Suprapubic skin (tissue), 4 donors: ENCODE results near the gene ZNF146. TPM values are rescaled to one million over a fixed set of nuclear protein-coding genes. Genes with fewer than 3 reads are reported as not detected.

Experiments
- DNase-seq, 2 donors: peaks; one replicate each; pipeline ENCODE4 v3.0.0-alpha.2; 2019; ENCODE audit warnings: low spot score in 2 of 2
- H3K27ac ChIP-seq: fragments of 200-600 bp; sonication (generic); one replicate; pipeline ENCODE4 v1.5.1; 2019
- H3K27me3 ChIP-seq: fragments of 200-600 bp; sonication (generic); one replicate; pipeline ENCODE4 v1.5.1; 2019
- H3K36me3 ChIP-seq: fragments of 200-600 bp; sonication (generic); one replicate; pipeline ENCODE4 v1.5.1; 2019
- H3K4me1 ChIP-seq: fragments of 200-600 bp; sonication (generic); one replicate; pipeline ENCODE4 v1.5.1; 2019
- H3K4me3 ChIP-seq: fragments of 200-600 bp; sonication (generic); one replicate; pipeline ENCODE4 v1.5.1; 2019; ENCODE audit warnings: mild to moderate bottlenecking
- H3K9me3 ChIP-seq: fragments of 200-600 bp; sonication (generic); one replicate; pipeline ENCODE4 v1.5.1; 2019
- CTCF ChIP-seq, 2 donors: fragments of 200-600 bp in 1 of 2; fragments of 450-650 bp in 1 of 2; sonication (generic) in 1 of 2; IDR thresholded peaks; one replicate each; pipeline ENCODE4 v1.5.1; 2016 to 2019; ENCODE audit warnings: antibody characterized with exemption in 2 of 2, mild to moderate bottlenecking in 1 of 2, moderate library complexity in 1 of 2
- EP300 ChIP-seq: sonication (generic); formaldehyde crosslinking; IDR thresholded peaks from one replicate; pipeline ENCODE4 v1.6.1; 2017; ENCODE audit warnings: antibody characterized with exemption
- POLR2A ChIP-seq, 2 donors: fragments of 450-650 bp; IDR thresholded peaks; one replicate each; pipeline ENCODE4 v1.6.1; 2017; ENCODE audit warnings: antibody characterized with exemption in 2 of 2, mild to moderate bottlenecking in 2 of 2, moderate library complexity in 2 of 2
- POLR2AphosphoS5 ChIP-seq, 3 donors: sonication (generic); formaldehyde crosslinking; IDR thresholded peaks; one replicate each; pipeline ENCODE4 v1.6.1; 2017; ENCODE audit warnings: antibody characterized with exemption in 3 of 3
- WGBS: methylation state at CpG from one replicate; pipeline ENCODE4 v1.1.5; 2018; 5-methylcytosine and 5-hydroxymethylcytosine counted together
- total RNA-seq, 4 donors: library from RNA; depleted of rRNA; stranded (reverse); fragments of >200 nt; gene quantifications; one replicate each; pipeline ENCODE4 v1.1.0, GENCODE V29; 2016

The ZNF146 gene
- total RNA-seq, 4 donors from 2014 or later: 60.2 to 70.4 (median 64.3) TPM

- H3K27me3 ChIP-seq: no peaks in the 10 kb centered on the region
- 98% methylated on average over 19 of the region's 28 CpGs for whole genome bisulfite sequencing
- no peaks in the 10 kb centered on the region for H3K36me3 ChIP-seq
- no peak overlapping the region for H3K4me3 ChIP-seq
- no peak for TF ChIP-seq POLR2AphosphoS5 (IDR thresholded peaks at IDR 0.05)
- no peak for TF ChIP-seq CTCF (IDR thresholded peaks at IDR 0.05)
- peaks cover 7% of the 10 kb centered on the region for H3K9me3 ChIP-seq
- H3K4me1 ChIP-seq: no peaks in the 10 kb centered on the region
- DNase-seq: no peak
- no peak overlapping the region for H3K27ac ChIP-seq
Observed at GRCh38 chr19:36255316-36255715, 40.4 kb downstream of the ZNF146 start.

- Histone ChIP-seq H3K9me3 (peaks cover 7% of the 10 kb centered on the region), H3K27ac (no peak overlapping the region), H3K27me3 (no peaks in the 10 kb centered on the region), H3K36me3 (no peaks in the 10 kb centered on the region), H3K4me3 (no peak overlapping the region), H3K4me1 (no peaks in the 10 kb centered on the region)
- DNase-seq: no peak
- WGBS: 99% methylated on average over 12 of the region's 15 CpGs
- no peak for TF ChIP-seq CTCF (IDR thresholded peaks at IDR 0.05)
- no peak for TF ChIP-seq POLR2AphosphoS5 (IDR thresholded peaks at IDR 0.05)
- TF ChIP-seq POLR2A (IDR thresholded peaks at IDR 0.05): no peak
- no peak for TF ChIP-seq EP300
Observed at GRCh38 chr19:36256064-36256463, 41.2 kb downstream of the ZNF146 start.

- WGBS: 80% methylated on average over 22 of the region's 42 CpGs
- Histone ChIP-seq H3K27me3 (no peaks in the 10 kb centered on the region), H3K36me3 (no peaks in the 10 kb centered on the region), H3K4me1 (no peaks in the 10 kb centered on the region), H3K4me3 (peak overlapping the region; percentile 51), H3K27ac (no peak overlapping the region), H3K9me3 (peaks cover 7% of the 10 kb centered on the region)
- no peak for DNase-seq
- TF ChIP-seq POLR2A (IDR thresholded peaks at IDR 0.05) (no peak), CTCF (IDR thresholded peaks at IDR 0.05) (no peak), EP300 (no peak), POLR2AphosphoS5 (IDR thresholded peaks at IDR 0.05) (no peak)
Observed at GRCh38 chr19:36256853-36257519, 42.1 kb downstream of the ZNF146 start.

GRCh38 chr19:36257520-36257876 lies 42.6 kb downstream of the ZNF146 start:
- peaks cover 7% of the 10 kb centered on the region for H3K9me3 ChIP-seq
- DNase-seq: no peak
- H3K36me3 ChIP-seq: no peaks in the 10 kb centered on the region
- H3K27me3 ChIP-seq: no peaks in the 10 kb centered on the region
- no peak overlapping the region for H3K27ac ChIP-seq
- H3K4me1 ChIP-seq: no peaks in the 10 kb centered on the region
- WGBS: no CpG with 5 or more reads among the region's 37 CpGs
- H3K4me3 ChIP-seq: peak overlapping the region; percentile 51
- TF ChIP-seq POLR2AphosphoS5 (IDR thresholded peaks at IDR 0.05): no peak
- TF ChIP-seq EP300: no peak
- no peak for TF ChIP-seq CTCF (IDR thresholded peaks at IDR 0.05)
- no peak for TF ChIP-seq POLR2A (IDR thresholded peaks at IDR 0.05)

GRCh38 chr19:36258028-36258875 lies 43.3 kb downstream of the ZNF146 start:
- WGBS: 88% methylated on average over 19 of the region's 29 CpGs
- no peak overlapping the region for H3K27ac ChIP-seq
- H3K4me1 ChIP-seq: no peaks in the 10 kb centered on the region
- TF ChIP-seq EP300 (no peak), POLR2A (IDR thresholded peaks at IDR 0.05) (no peak)
- peak overlapping the region; percentile 51 for H3K4me3 ChIP-seq
- no peak for DNase-seq
- peaks cover 7% of the 10 kb centered on the region for H3K9me3 ChIP-seq
- H3K27me3 ChIP-seq: no peaks in the 10 kb centered on the region
- no peaks in the 10 kb centered on the region for H3K36me3 ChIP-seq
